HepG2 (cell line): ENCODE data around the gene LCN12. TPM values are rescaled to one million over a fixed set of nuclear protein-coding genes. Genes with fewer than 3 reads are reported as not detected.
A peak's percentile ranks its signal among the peaks of the same experiment; 100 is the strongest.

ENCODE experiments used
- EP300 ChIP-seq, 3 experiments: sonication (generic) in 1 of 3; formaldehyde crosslinking in 1 of 3; IDR thresholded peaks; 2 replicates each; pipeline versions ENCODE4 v1.5.1 to v1.6.1; 2011 to 2020; ENCODE audit warnings: low read depth in 2 of 3, low read length in 2 of 3, borderline replicate concordance in 1 of 3, improper control_type of control experiment in 1 of 3, mild to moderate bottlenecking in 1 of 3, missing genetic modification reagents in 1 of 3, moderate library complexity in 1 of 3
- GTF3A ChIP-seq: sonication (generic); formaldehyde crosslinking; conservative IDR thresholded peaks from 2 replicates; pipeline ENCODE4 v1.4.0; 2020; ENCODE audit warnings: mild to moderate bottlenecking, missing genetic modification reagents
- IRF1 ChIP-seq: sonication (generic); formaldehyde crosslinking; IDR thresholded peaks from 2 replicates; pipeline ENCODE4 v1.4.0; 2020; ENCODE audit warnings: low read depth, mild to moderate bottlenecking, missing genetic modification reagents
- KDM5A ChIP-seq: fragments of 200-600 bp; sonication (generic); IDR thresholded peaks from 2 replicates; pipeline ENCODE4 v1.7.0; 2018; ENCODE audit warnings: antibody characterized with exemption, mild to moderate bottlenecking, low read length, borderline replicate concordance
- POLR2AphosphoS5 ChIP-seq: IDR thresholded peaks from 2 replicates; pipeline ENCODE4 v1.6.1; 2012; ENCODE audit warnings: low read depth, low read length
- ZNF326 ChIP-seq: sonication (generic); formaldehyde crosslinking; IDR thresholded peaks from 2 replicates; pipeline ENCODE4 v1.4.0; 2020; ENCODE audit warnings: missing genetic modification reagents, borderline replicate concordance
- ZNF552 ChIP-seq: sonication (generic); formaldehyde crosslinking; IDR thresholded peaks from 2 replicates; pipeline ENCODE4 v1.9.0; 2022; ENCODE audit warnings: missing genetic modification reagents, mild to moderate bottlenecking, borderline replicate concordance
- ZNF687 ChIP-seq: sonication (generic); formaldehyde crosslinking; IDR thresholded peaks from 2 replicates; pipeline ENCODE4 v1.5.1; 2020; ENCODE audit warnings: mild to moderate bottlenecking, missing genetic modification reagents, moderate library complexity
- polyA plus RNA-seq, 8 experiments: library from polyadenylated mRNA; depleted of rRNA in 3 of 8; stranded (reverse) in 7 of 8; unstranded in 1 of 8; fragments of >200 nt; fragmentation: Illumina TruSeq in 4 of 8; extraction: Trizol in 4 of 8; gene quantifications; 2 replicates each; pipeline versions ENCODE4 v1.2.1 to v1.2.3, GENCODE V29; 2011 to 2016; ENCODE audit warnings: low read depth in 4 of 8, missing spikeins in 1 of 8, mixed read lengths in 1 of 8; ENCODE audit not compliant: insufficient read depth in 1 of 8
- total RNA-seq, 5 experiments: library from RNA; depleted of rRNA; stranded (reverse); fragments of >200 nt; fragmentation: Illumina TruSeq; extraction: Trizol; gene quantifications; 2 replicates each; pipeline ENCODE4 v1.2.3, GENCODE V29; 2016; ENCODE audit warnings: low read depth in 1 of 5
- TF ChIP-seq, protein P1 (sequence below): sonication (generic); formaldehyde crosslinking; IDR thresholded peaks from 2 replicates; pipeline ENCODE4 v1.8.0; 2022; ENCODE audit warnings: missing genetic modification reagents, mild to moderate bottlenecking, borderline replicate concordance
- TF ChIP-seq, protein P2 (sequence below), 2 experiments: fragments of 450-650 bp in 1 of 2; sonication (generic) in 1 of 2; formaldehyde crosslinking in 1 of 2; IDR thresholded peaks; 2 replicates each; pipeline versions ENCODE4 v1.6.1 to v1.8.0; 2016 to 2022; ENCODE audit warnings: antibody characterized with exemption in 1 of 2, mild to moderate bottlenecking in 1 of 2, missing genetic modification reagents in 1 of 2

The LCN12 gene
- total and polyA plus RNA-seq, 2 of the 13 experiments (the other 11 are each of a cell fraction or from before 2014, with no cell fraction given): 3.4 to 6.9 TPM

GRCh38 chr9:136944519-136945332, 7.3 kb upstream of the LCN12 start, which contains the start of the genes C8G and FBXW5 (continued):
- TF ChIP-seq, protein P1, sequence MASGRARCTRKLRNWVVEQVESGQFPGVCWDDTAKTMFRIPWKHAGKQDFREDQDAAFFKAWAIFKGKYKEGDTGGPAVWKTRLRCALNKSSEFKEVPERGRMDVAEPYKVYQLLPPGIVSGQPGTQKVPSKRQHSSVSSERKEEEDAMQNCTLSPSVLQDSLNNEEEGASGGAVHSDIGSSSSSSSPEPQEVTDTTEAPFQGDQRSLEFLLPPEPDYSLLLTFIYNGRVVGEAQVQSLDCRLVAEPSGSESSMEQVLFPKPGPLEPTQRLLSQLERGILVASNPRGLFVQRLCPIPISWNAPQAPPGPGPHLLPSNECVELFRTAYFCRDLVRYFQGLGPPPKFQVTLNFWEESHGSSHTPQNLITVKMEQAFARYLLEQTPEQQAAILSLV: 0 out of 2 replicates have a peak, but pooled peaks have one; percentile 76
- TF ChIP-seq POLR2AphosphoS5 (no peak; the same call in 1 of the 2 replicates), ZNF326 (no peak), EP300 (IDR thresholded peaks at IDR 0.05; ENCODE audit: low read depth in 2 of 2, low read length in 2 of 2) (no peak; a peak in 1 of 4 replicates), EP300 (CRISPR knock-in tag; IDR thresholded peaks at IDR 0.05; ENCODE audit: borderline replicate concordance) (0 out of 2 replicates have a peak, but pooled peaks have one; percentile 40), GTF3A (CRISPR knock-in tag) (peak; percentile 98; the same call in 1 of the 2 replicates), ZNF552 (CRISPR knock-in tag) (no peak), ZNF687 (CRISPR knock-in tag) (peak; percentile 72), IRF1 (CRISPR knock-in tag) (no peak), KDM5A (no peak)
- TF ChIP-seq, protein P2, sequence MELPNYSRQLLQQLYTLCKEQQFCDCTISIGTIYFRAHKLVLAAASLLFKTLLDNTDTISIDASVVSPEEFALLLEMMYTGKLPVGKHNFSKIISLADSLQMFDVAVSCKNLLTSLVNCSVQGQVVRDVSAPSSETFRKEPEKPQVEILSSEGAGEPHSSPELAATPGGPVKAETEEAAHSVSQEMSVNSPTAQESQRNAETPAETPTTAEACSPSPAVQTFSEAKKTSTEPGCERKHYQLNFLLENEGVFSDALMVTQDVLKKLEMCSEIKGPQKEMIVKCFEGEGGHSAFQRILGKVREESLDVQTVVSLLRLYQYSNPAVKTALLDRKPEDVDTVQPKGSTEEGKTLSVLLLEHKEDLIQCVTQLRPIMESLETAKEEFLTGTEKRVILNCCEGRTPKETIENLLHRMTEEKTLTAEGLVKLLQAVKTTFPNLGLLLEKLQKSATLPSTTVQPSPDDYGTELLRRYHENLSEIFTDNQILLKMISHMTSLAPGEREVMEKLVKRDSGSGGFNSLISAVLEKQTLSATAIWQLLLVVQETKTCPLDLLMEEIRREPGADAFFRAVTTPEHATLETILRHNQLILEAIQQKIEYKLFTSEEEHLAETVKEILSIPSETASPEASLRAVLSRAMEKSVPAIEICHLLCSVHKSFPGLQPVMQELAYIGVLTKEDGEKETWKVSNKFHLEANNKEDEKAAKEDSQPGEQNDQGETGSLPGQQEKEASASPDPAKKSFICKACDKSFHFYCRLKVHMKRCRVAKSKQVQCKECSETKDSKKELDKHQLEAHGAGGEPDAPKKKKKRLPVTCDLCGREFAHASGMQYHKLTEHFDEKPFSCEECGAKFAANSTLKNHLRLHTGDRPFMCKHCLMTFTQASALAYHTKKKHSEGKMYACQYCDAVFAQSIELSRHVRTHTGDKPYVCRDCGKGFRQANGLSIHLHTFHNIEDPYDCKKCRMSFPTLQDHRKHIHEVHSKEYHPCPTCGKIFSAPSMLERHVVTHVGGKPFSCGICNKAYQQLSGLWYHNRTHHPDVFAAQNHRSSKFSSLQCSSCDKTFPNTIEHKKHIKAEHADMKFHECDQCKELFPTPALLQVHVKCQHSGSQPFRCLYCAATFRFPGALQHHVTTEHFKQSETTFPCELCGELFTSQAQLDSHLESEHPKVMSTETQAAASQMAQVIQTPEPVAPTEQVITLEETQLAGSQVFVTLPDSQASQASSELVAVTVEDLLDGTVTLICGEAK (IDR thresholded peaks at IDR 0.05): no peak
- TF ChIP-seq, protein P2 (CRISPR knock-in tag; IDR thresholded peaks at IDR 0.05): peak; percentile 72; the same call in 1 of the 2 replicates
